IMR-90 (cell line): ENCODE results near the gene TBXT. TPM values are rescaled to one million over a fixed set of nuclear protein-coding genes. Genes with fewer than 3 reads are reported as not detected.

Experiments used
- ATAC-seq: fragments of 200-7000 bp; cut with Tn5 transposase; 2 replicates; pipeline ENCODE4 v1.9.1; 2020; ENCODE audit warnings: low read depth, mild to moderate bottlenecking, moderate library complexity
- BruUV-seq: library from RNA; stranded (reverse); fragments of 400-500 nt; replicated peaks from 2 replicates; lab custom pipeline; 2021; lab: Mats Ljungman, UMichigan
- CTCF ChIA-PET: fragments of 300-600 bp; formaldehyde crosslinking; extraction: SDS; loops from one replicate; lab custom pipeline; 2021; ENCODE audit warnings: antibody characterized with exemption; lab: Yijun Ruan, JAX
- POLR2A ChIA-PET: fragments of 300-600 bp; sonication (Branson Sonifier 250); formaldehyde crosslinking; loops from one replicate; lab custom pipeline; 2022; ENCODE audit warnings: antibody characterized with exemption; ENCODE audit not compliant: unreplicated experiment; lab: Charles Lee
- DNase-seq: peaks from one replicate; pipeline ENCODE4 v3.0.0; 2013
- H2AFZ ChIP-seq: replicated peaks from 2 replicates; pipeline ENCODE3; 2013; ENCODE audit warnings: low read length, mild to moderate bottlenecking; ENCODE audit not compliant: poor library complexity
- H2AK5ac ChIP-seq: 2 replicates; pipeline ENCODE4 v1.6.1; 2013; ENCODE audit warnings: low read depth, low read length, inconsistent platforms
- H2AK9ac ChIP-seq: replicated peaks from 2 replicates; pipeline ENCODE3; 2013; ENCODE audit warnings: mild to moderate bottlenecking, low read depth, low read length, moderate library complexity; ENCODE audit not compliant: poor library complexity
- H2BK120ac ChIP-seq: 2 replicates; pipeline ENCODE4 v1.6.1; 2013; ENCODE audit warnings: low read depth, low read length, inconsistent platforms
- H2BK15ac ChIP-seq: 3 replicates; pipeline ENCODE4 v1.6.1; 2013; ENCODE audit warnings: low read depth, low read length, inconsistent platforms
- H2BK20ac ChIP-seq: 2 replicates; pipeline ENCODE4 v1.6.1; 2013; ENCODE audit warnings: low read depth, mild to moderate bottlenecking, inconsistent platforms, low read length, moderate library complexity
- H2BK5ac ChIP-seq: 2 replicates; pipeline ENCODE4 v1.6.1; 2013; ENCODE audit warnings: mild to moderate bottlenecking, low read depth, low read length, inconsistent platforms; ENCODE audit not compliant: poor library complexity, severe bottlenecking
- H3K14ac ChIP-seq: replicated peaks from 2 replicates; pipeline ENCODE4 v1.6.1; 2013; ENCODE audit warnings: low read depth, low read length, inconsistent platforms
- H3K18ac ChIP-seq: 2 replicates; pipeline ENCODE4 v1.6.1; 2013; ENCODE audit warnings: low read depth, low read length, control low read depth
- H3K23ac ChIP-seq: 2 replicates; pipeline ENCODE4 v1.6.1; 2013; ENCODE audit warnings: low read depth, low read length, inconsistent platforms
- H3K27ac ChIP-seq: 2 replicates; pipeline ENCODE4 v1.5.1; 2013; ENCODE audit warnings: mild to moderate bottlenecking, control low read depth, low read length; ENCODE audit not compliant: insufficient read depth
- H3K27me3 ChIP-seq: 2 replicates; pipeline ENCODE4 v1.6.1; 2013; ENCODE audit warnings: low read length; ENCODE audit not compliant: control insufficient read depth, insufficient read depth
- H3K36me3 ChIP-seq: 2 replicates; pipeline ENCODE4 v1.6.1; 2013; ENCODE audit warnings: low read length, mixed read lengths; ENCODE audit not compliant: control insufficient read depth, insufficient read depth
- H3K4ac ChIP-seq: 2 replicates; pipeline ENCODE4 v1.6.1; 2013; ENCODE audit warnings: low read depth, low read length, inconsistent platforms
- H3K4me1 ChIP-seq: 2 replicates; pipeline ENCODE4 v1.6.1; 2013; ENCODE audit warnings: low read length, mixed read lengths; ENCODE audit not compliant: control insufficient read depth, insufficient read depth
- H3K4me2 ChIP-seq: 2 replicates; pipeline ENCODE4 v1.6.1; 2013; ENCODE audit warnings: low read depth, mild to moderate bottlenecking, control low read depth, low read length, moderate library complexity
- H3K4me3 ChIP-seq: 2 replicates; pipeline ENCODE4 v1.5.1; 2013; ENCODE audit warnings: low read depth, mild to moderate bottlenecking, control low read depth, low read length, moderate library complexity; ENCODE audit not compliant: insufficient read depth
- H3K56ac ChIP-seq: 2 replicates; pipeline ENCODE4 v1.6.1; 2013; ENCODE audit warnings: low read length, inconsistent platforms; ENCODE audit not compliant: insufficient read depth; ENCODE audit errors: extremely low read depth
- H3K79me1 ChIP-seq, 2 experiments: 2 replicates each; pipeline ENCODE4 v1.6.1; 2013; ENCODE audit warnings: low read length in 2 of 2, inconsistent platforms in 1 of 2, low read depth in 1 of 2
- H3K9ac ChIP-seq: 2 replicates; pipeline ENCODE4 v1.6.1; 2013; ENCODE audit warnings: low read depth, low read length, control low read depth
- H3K9me1 ChIP-seq: 2 replicates; pipeline ENCODE4 v1.6.1; 2013; ENCODE audit warnings: low read length, inconsistent platforms; ENCODE audit not compliant: insufficient read depth
- H3K9me3 ChIP-seq: 2 replicates; pipeline ENCODE4 v1.6.1; 2013; ENCODE audit warnings: low read length; ENCODE audit not compliant: control insufficient read depth, insufficient read depth
- H4K20me1 ChIP-seq: 2 replicates; pipeline ENCODE4 v1.6.1; 2013; ENCODE audit warnings: low read length, inconsistent platforms; ENCODE audit not compliant: insufficient read depth
- H4K5ac ChIP-seq: 2 replicates; pipeline ENCODE4 v1.6.1; 2013; ENCODE audit warnings: mild to moderate bottlenecking, low read depth, low read length, control low read depth
- H4K8ac ChIP-seq, 2 experiments: 2 replicates each; pipeline ENCODE4 v1.6.1; 2013; ENCODE audit warnings: low read depth in 2 of 2, low read length in 2 of 2, control low read depth in 1 of 2, inconsistent platforms in 1 of 2
- H4K91ac ChIP-seq: 2 replicates; pipeline ENCODE4 v1.6.1; 2013; ENCODE audit warnings: low read depth, low read length, inconsistent platforms; ENCODE audit not compliant: insufficient read depth
- BHLHE40 ChIP-seq: fragments of 150-350 bp; IDR thresholded peaks from 2 replicates; pipeline ENCODE4 v1.6.1; 2016; ENCODE audit warnings: mild to moderate bottlenecking, low read depth, low read length
- CEBPB ChIP-seq: IDR thresholded peaks from 2 replicates; pipeline ENCODE4 v1.6.1; 2012; ENCODE audit warnings: low read depth, low read length, improper control_type of control experiment
- CHD1 ChIP-seq: IDR thresholded peaks from 2 replicates; pipeline ENCODE4 v1.6.1; 2012; ENCODE audit warnings: low read depth, low read length, improper control_type of control experiment
- ELK1 ChIP-seq: fragments of 150-350 bp; IDR thresholded peaks from 2 replicates; pipeline ENCODE4 v1.6.1; 2016; ENCODE audit warnings: low read depth, mild to moderate bottlenecking, low read length, moderate library complexity, borderline replicate concordance
- FOS ChIP-seq: fragments of 150-350 bp; IDR thresholded peaks from 2 replicates; pipeline ENCODE4 v1.6.1; 2016; ENCODE audit warnings: low read depth, low read length
- MAZ ChIP-seq: IDR thresholded peaks from 2 replicates; pipeline ENCODE4 v1.6.1; 2012; ENCODE audit warnings: low read depth, mild to moderate bottlenecking, low read length, improper control_type of control experiment, moderate library complexity, borderline replicate concordance
- MXI1 ChIP-seq: IDR thresholded peaks from 2 replicates; pipeline ENCODE4 v1.6.1; 2012; ENCODE audit warnings: low read depth, mild to moderate bottlenecking, low read length, moderate library complexity, borderline replicate concordance
- POLR2A ChIP-seq: IDR thresholded peaks from 2 replicates; pipeline ENCODE4 v1.6.1; 2012; ENCODE audit warnings: mild to moderate bottlenecking, low read depth, low read length
- RAD21 ChIP-seq: IDR thresholded peaks from 2 replicates; pipeline ENCODE4 v1.6.1; 2012; ENCODE audit warnings: low read length, improper control_type of control experiment
- RCOR1 ChIP-seq: IDR thresholded peaks from 2 replicates; pipeline ENCODE4 v1.6.1; 2012; ENCODE audit warnings: mild to moderate bottlenecking, low read length, improper control_type of control experiment; ENCODE audit not compliant: insufficient replicate concordance
- RFX5 ChIP-seq: IDR thresholded peaks from 2 replicates; pipeline ENCODE4 v1.8.0; 2012; ENCODE audit warnings: low read depth, mild to moderate bottlenecking, low read length, moderate library complexity
- USF2 ChIP-seq: fragments of 150-350 bp; IDR thresholded peaks from 2 replicates; pipeline ENCODE4 v1.6.1; 2017; ENCODE audit warnings: mild to moderate bottlenecking, antibody characterized with exemption, low read length, low read depth
- WGBS, 2 experiments: methylation state at CpG; one replicate each; pipeline versions ENCODE4 v1.1.5 to v1.1.7; 2013; ENCODE audit warnings: missing lambda C conversion rate in 2 of 2; ENCODE audit not compliant: insufficient read length in 1 of 2; ENCODE audit errors: extremely low coverage in 2 of 2; 5-methylcytosine and 5-hydroxymethylcytosine counted together
- dilution Hi-C: fragments of 300-500 bp; cut with HindIII; formaldehyde crosslinking; loops from one replicate; pipeline ENCODE4 v1.14.3; 2018; ENCODE audit warnings: low sequenced_read_pairs; ENCODE audit not compliant: unreplicated experiment
- in situ Hi-C: fragments of 300-500 bp; cut with MboI; formaldehyde crosslinking; loops from 3 replicates; pipeline ENCODE4 v1.14.3; 2019; ENCODE audit warnings: low sequenced_read_pairs, inconsistent platforms, mixed read lengths
- intact Hi-C: fragments of 100-400 bp; cut with micrococcal nuclease; formaldehyde crosslinking; loops from 2 replicates; pipeline ENCODE4 v1.10.0; 2022
- polyA plus RNA-seq, 3 experiments: library from polyadenylated mRNA; depleted of rRNA; stranded (reverse); fragments of >200 nt; gene quantifications; 2 replicates each; pipeline ENCODE4 v1.2.3, GENCODE V29; 2012; ENCODE audit warnings: low replicate concordance in 1 of 3
- total RNA-seq: library from RNA; depleted of rRNA; stranded (reverse); fragments of >200 nt; gene quantifications from 2 replicates; pipeline ENCODE4 v1.2.3, GENCODE V29; 2012

Gene TBXT
- total and polyA plus RNA-seq, 2 of the 4 experiments (the other 2 are of a cell fraction): not detected

- H2BK120ac ChIP-seq: no peak overlapping the region
- CTCF ChIA-PET: interaction anchor here (0.7 to 1.0 kb wide), 2 partner anchors 9 to 645 kb away, joined by 3 read pairs; no protein-coding TSS in a partner anchor
- H3K9me3 ChIP-seq: peaks cover 3% of the 10 kb centered on the region; the same call in 1 of the 2 replicates
- H3K36me3 ChIP-seq: no peaks in the 10 kb centered on the region
- H3K56ac ChIP-seq: no peak overlapping the region
- no peak overlapping the region for H3K9ac ChIP-seq
- H2AK5ac ChIP-seq: no peak overlapping the region
- no peak for TF ChIP-seq POLR2A
- no peak for TF ChIP-seq RCOR1
- TF ChIP-seq MAZ: no peak
- no peak for TF ChIP-seq ELK1
- no peak for TF ChIP-seq USF2
- no peak for TF ChIP-seq MXI1
- no peak for TF ChIP-seq RFX5
- TF ChIP-seq CHD1: no peak
- no peak for TF ChIP-seq FOS
- TF ChIP-seq RAD21: no peak
- no peak for TF ChIP-seq BHLHE40
- no peak for TF ChIP-seq CEBPB
- DNase-seq: no peak
- H3K14ac ChIP-seq: no peak overlapping the region
- H3K4me3 ChIP-seq: no peak overlapping the region
- no peak overlapping the region for H4K8ac ChIP-seq
- 90% methylated on average over 2 of the region's 5 CpGs; no CpG with 5 or more reads in 1 of the 2 experiments for WGBS, 2 experiments
- H4K5ac ChIP-seq: no peak overlapping the region
- in situ Hi-C loops: no loop called here
- no peaks in the 10 kb centered on the region for H3K9me1 ChIP-seq
- no peak overlapping the region for H2AFZ ChIP-seq
- H3K23ac ChIP-seq: no peak overlapping the region
- H4K91ac ChIP-seq: no peak overlapping the region
- no peak overlapping the region for H2AK9ac ChIP-seq
- no peak overlapping the region for H2BK20ac ChIP-seq
- no TSS peak for BruUV-seq
- H2BK15ac ChIP-seq: no peak overlapping the region
- no peaks in the 10 kb centered on the region for H3K79me1 ChIP-seq
- dilution Hi-C loops: no loop called here
- H3K27ac ChIP-seq: no peak overlapping the region
- POLR2A ChIA-PET: no interaction called here
- H3K4ac ChIP-seq: no peak overlapping the region
- H4K20me1 ChIP-seq: no peaks in the 10 kb centered on the region
- ATAC-seq: no peak
- intact Hi-C loops: no loop called here
- H3K4me2 ChIP-seq: no peak overlapping the region
- no peak overlapping the region for H3K18ac ChIP-seq
- no peak overlapping the region for H2BK5ac ChIP-seq
- no peaks in the 10 kb centered on the region for H3K4me1 ChIP-seq
- no peaks in the 10 kb centered on the region; the same call in 1 of the 2 replicates for H3K27me3 ChIP-seq
Observed at GRCh38 chr6:166153966-166154365, 13.7 kb downstream of the TBXT start.
